H1 (cell line): ENCODE results near the gene MLEC. TPM values are rescaled to one million over a fixed set of nuclear protein-coding genes. Genes with fewer than 3 reads are reported as not detected.

Experiments used
- CTCF ChIA-PET: fragments of 300-600 bp; sonication (Branson Sonifier 250); formaldehyde crosslinking; loops from one replicate; lab custom pipeline; 2021; ENCODE audit not compliant: partially characterized antibody; lab: Charles Lee
- POLR2A ChIA-PET: fragments of 300-600 bp; sonication (Branson Sonifier 250); formaldehyde crosslinking; loops from one replicate; lab custom pipeline; 2021; ENCODE audit warnings: inconsistent platforms; ENCODE audit not compliant: partially characterized antibody; lab: Charles Lee
- DNase-seq, 2 experiments: peaks; one replicate each; pipeline versions ENCODE4 v3.0.0 to v3.0.0-alpha.2; 2010 to 2022; ENCODE audit warnings: low spot score in 2 of 2, low read depth in 1 of 2, mixed read lengths in 1 of 2
- FAIRE-seq: peaks from 2 replicates; lab custom pipeline; 2011; peaks lifted over from hg19 to GRCh38; lab: Jason Lieb, UNC
- H2AFZ ChIP-seq: 2 replicates; pipeline ENCODE4 v1.8.1; 2012; ENCODE audit warnings: low read length, inconsistent platforms
- H2AK5ac ChIP-seq: 2 replicates; pipeline ENCODE4 v1.6.1; 2013; ENCODE audit warnings: low read depth, low read length
- H2BK120ac ChIP-seq: replicated peaks from 2 replicates; pipeline ENCODE3; 2013; ENCODE audit warnings: low read depth, low read length, inconsistent platforms
- H2BK12ac ChIP-seq: 2 replicates; pipeline ENCODE4 v1.6.1; 2013; ENCODE audit warnings: low read depth, low read length
- H2BK15ac ChIP-seq: 2 replicates; pipeline ENCODE4 v1.6.1; 2013; ENCODE audit warnings: low read length
- H2BK20ac ChIP-seq: 2 replicates; pipeline ENCODE4 v1.6.1; 2013; ENCODE audit warnings: low read length
- H2BK5ac ChIP-seq: 2 replicates; pipeline ENCODE4 v1.6.1; 2013; ENCODE audit warnings: low read depth, low read length
- H3K14ac ChIP-seq: 2 replicates; pipeline ENCODE4 v1.6.1; 2013; ENCODE audit warnings: inconsistent platforms; ENCODE audit not compliant: insufficient read length
- H3K18ac ChIP-seq: 2 replicates; pipeline ENCODE4 v1.6.1; 2013; ENCODE audit warnings: low read length; ENCODE audit errors: extremely low read depth
- H3K23ac ChIP-seq: 2 replicates; pipeline ENCODE4 v1.6.1; 2013; ENCODE audit warnings: inconsistent platforms; ENCODE audit not compliant: insufficient read length
- H3K23me2 ChIP-seq: 2 replicates; pipeline ENCODE4 v1.6.1; 2013; ENCODE audit warnings: low read depth, low read length
- H3K27ac ChIP-seq: 2 replicates; pipeline ENCODE4 v1.6.1; 2011; ENCODE audit warnings: low read depth, low read length, inconsistent platforms
- H3K27me3 ChIP-seq, 4 experiments: replicated peaks in 1 of 4; 1 replicate in 1 of 4; 2 replicates in 3 of 4; pipeline versions ENCODE4 v1.6.1 to v1.8.1; 2011 to 2013; ENCODE audit warnings: low read length in 3 of 4, mild to moderate bottlenecking in 3 of 4, inconsistent platforms in 2 of 4, mixed read lengths in 2 of 4, moderate library complexity in 1 of 4; ENCODE audit not compliant: control insufficient read depth in 3 of 4, insufficient read depth in 3 of 4; ENCODE audit errors: extremely low read depth in 1 of 4
- H3K36me3 ChIP-seq, 4 experiments: 2 replicates each; pipeline versions ENCODE4 v1.6.1 to v1.8.1; 2011 to 2013; ENCODE audit warnings: mild to moderate bottlenecking in 4 of 4, low read length in 3 of 4, moderate library complexity in 2 of 4, control low read depth in 1 of 4, inconsistent platforms in 1 of 4; ENCODE audit not compliant: insufficient read depth in 4 of 4, control insufficient read depth in 2 of 4
- H3K4ac ChIP-seq: replicated peaks from 2 replicates; pipeline ENCODE3; 2013; ENCODE audit warnings: low read length, low read depth, mixed read lengths, inconsistent platforms; ENCODE audit not compliant: insufficient read length
- H3K4me1 ChIP-seq, 4 experiments: replicated peaks in 1 of 4; 1 replicate in 1 of 4; 2 replicates in 3 of 4; pipeline versions ENCODE4 v1.6.1 to v1.8.1; 2011 to 2013; ENCODE audit warnings: low read length in 3 of 4, inconsistent platforms in 2 of 4, mixed read lengths in 1 of 4; ENCODE audit not compliant: insufficient read depth in 4 of 4, control insufficient read depth in 3 of 4
- H3K4me2 ChIP-seq, 2 experiments: 2 replicates each; pipeline versions ENCODE4 v1.6.1 to v1.8.1; 2011 to 2013; ENCODE audit warnings: low read depth in 2 of 2, low read length in 2 of 2, control low read depth in 1 of 2, inconsistent platforms in 1 of 2, mild to moderate bottlenecking in 1 of 2; ENCODE audit not compliant: insufficient read depth in 1 of 2
- H3K4me3 ChIP-seq, 4 experiments: fragments of 200-600, 300-600 bp in 1 of 4; sonication (generic), shearing (Covaris generic), sonication (Bioruptor Twin) in 1 of 4; 2 replicates each; pipeline versions ENCODE4 v1.5.1 to v1.8.1; 2011 to 2016; ENCODE audit warnings: low read length in 4 of 4, low read depth in 3 of 4, control low read depth in 2 of 4, inconsistent platforms in 2 of 4, mild to moderate bottlenecking in 2 of 4, mixed read lengths in 1 of 4, moderate library complexity in 1 of 4; ENCODE audit not compliant: insufficient read depth in 2 of 4; ENCODE audit errors: extremely low read depth in 1 of 4
- H3K56ac ChIP-seq: replicated peaks from 2 replicates; pipeline ENCODE3; 2013; ENCODE audit warnings: low read depth, mild to moderate bottlenecking, mixed read lengths, low read length, inconsistent platforms; ENCODE audit not compliant: insufficient read length
- H3K79me1 ChIP-seq: 2 replicates; pipeline ENCODE4 v1.6.1; 2013; ENCODE audit warnings: low read depth, low read length, control low read depth
- H3K79me2 ChIP-seq, 2 experiments: 2 replicates each; pipeline versions ENCODE4 v1.6.1 to v1.8.1; 2012 to 2013; ENCODE audit warnings: low read length in 2 of 2, mild to moderate bottlenecking in 2 of 2, inconsistent platforms in 1 of 2; ENCODE audit not compliant: insufficient read depth in 2 of 2, control insufficient read depth in 1 of 2
- H3K9ac ChIP-seq, 4 experiments: replicated peaks in 1 of 4; 1 replicate in 1 of 4; 2 replicates in 3 of 4; pipeline versions ENCODE4 v1.6.1 to v1.8.1; 2011 to 2013; ENCODE audit warnings: low read depth in 3 of 4, low read length in 3 of 4, control low read depth in 2 of 4, mild to moderate bottlenecking in 2 of 4, moderate library complexity in 2 of 4, inconsistent platforms in 1 of 4; ENCODE audit errors: extremely low read depth in 1 of 4
- H3K9me3 ChIP-seq, 2 experiments: 2 replicates each; pipeline versions ENCODE4 v1.6.1 to v1.8.1; 2012 to 2013; ENCODE audit warnings: mild to moderate bottlenecking in 2 of 2, moderate library complexity in 2 of 2, control low read depth in 1 of 2, inconsistent platforms in 1 of 2, low read depth in 1 of 2, low read length in 1 of 2, mixed read lengths in 1 of 2; ENCODE audit not compliant: insufficient read depth in 2 of 2
- H4K20me1 ChIP-seq, 2 experiments: replicated peaks in 1 of 2; 2 replicates each; pipeline versions ENCODE3 to v1.8.1; 2011 to 2013; ENCODE audit warnings: inconsistent platforms in 2 of 2, low read length in 2 of 2, mild to moderate bottlenecking in 1 of 2; ENCODE audit not compliant: insufficient read depth in 2 of 2, control insufficient read depth in 1 of 2
- H4K5ac ChIP-seq: 2 replicates; pipeline ENCODE4 v1.6.1; 2013; ENCODE audit warnings: low read length, low read depth, mixed read lengths, inconsistent platforms; ENCODE audit not compliant: insufficient read length
- H4K8ac ChIP-seq: 2 replicates; pipeline ENCODE4 v1.8.0; 2013; ENCODE audit warnings: mild to moderate bottlenecking, moderate library complexity, low read length, inconsistent platforms; ENCODE audit not compliant: insufficient read depth; ENCODE audit errors: extremely low read depth
- H4K91ac ChIP-seq: replicated peaks from 2 replicates; pipeline ENCODE3; 2013; ENCODE audit warnings: low read length, mixed read lengths, inconsistent platforms; ENCODE audit not compliant: insufficient read length
- MAFK ChIP-seq: IDR thresholded peaks from 2 replicates; pipeline ENCODE4 v1.6.1; 2012; ENCODE audit warnings: low read depth, mild to moderate bottlenecking, improper control_type of control experiment, low read length
- POLR2AphosphoS5 ChIP-seq: IDR thresholded peaks from 2 replicates; pipeline ENCODE4 v1.6.1; 2011; ENCODE audit warnings: low read depth, low read length
- POU5F1 ChIP-seq: IDR thresholded peaks from 2 replicates; pipeline ENCODE4 v1.6.1; 2011; ENCODE audit warnings: low read depth, mild to moderate bottlenecking, low read length, moderate library complexity
- RBBP5 ChIP-seq: IDR thresholded peaks from 2 replicates; pipeline ENCODE4 v1.7.1; 2012; ENCODE audit warnings: low read depth, mild to moderate bottlenecking, inconsistent platforms, low read length, moderate library complexity, borderline replicate concordance
- RXRA ChIP-seq: IDR thresholded peaks from 2 replicates; pipeline ENCODE4 v1.6.1; 2011; ENCODE audit warnings: low read depth, mild to moderate bottlenecking, low read length, moderate library complexity; ENCODE audit not compliant: insufficient read depth
- SAP30 ChIP-seq: fragments of 300-600 bp; sonication (generic); IDR thresholded peaks from 2 replicates; pipeline ENCODE4 v1.7.1; 2012; ENCODE audit warnings: low read length, moderate library complexity, mild to moderate bottlenecking, inconsistent platforms; ENCODE audit not compliant: insufficient read depth, insufficient replicate concordance
- SP2 ChIP-seq: IDR thresholded peaks from 2 replicates; pipeline ENCODE4 v1.6.1; 2012; ENCODE audit warnings: mild to moderate bottlenecking, low read length, inconsistent platforms
- SP4 ChIP-seq: IDR thresholded peaks from 2 replicates; pipeline ENCODE4 v1.6.1; 2012; ENCODE audit warnings: low read length, inconsistent platforms
- TBP ChIP-seq: IDR thresholded peaks from 2 replicates; pipeline ENCODE4 v1.6.1; 2011; ENCODE audit warnings: low read depth, low read length, improper control_type of control experiment
- WGBS, 2 experiments: shearing (Covaris generic) in 1 of 2; methylation state at CpG; one replicate each; pipeline versions ENCODE4 v1.1.6 to v1.1.7; 2013 to 2015; ENCODE audit warnings: low lambda C conversion rate in 2 of 2, mixed read lengths in 2 of 2, inconsistent platforms in 1 of 2, low coverage in 1 of 2, missing lambda C conversion rate in 1 of 2; ENCODE audit not compliant: insufficient replicate concordance in 2 of 2, insufficient coverage in 1 of 2, insufficient read length in 1 of 2; ENCODE audit errors: extremely low coverage in 1 of 2, missing lambda C conversion rate in 1 of 2; 5-methylcytosine and 5-hydroxymethylcytosine counted together
- polyA plus RNA-seq, 7 experiments: library from polyadenylated mRNA; depleted of rRNA in 3 of 7; stranded (reverse) in 5 of 7; unstranded in 2 of 7; fragments of >200 nt in 5 of 7; fragments of 200-250 nt in 2 of 7; gene quantifications; 1 replicate in 5 of 7; 2 replicates in 1 of 7; 4 replicates in 1 of 7; pipeline versions ENCODE4 v1.2.1 to v1.2.3, GENCODE V29; 2011 to 2013; ENCODE audit warnings: missing spikeins in 2 of 7, mixed read lengths in 2 of 7
- total RNA-seq: library from RNA; stranded (reverse); fragmentation: NEBNext Ultra II Directional; extraction: Animal tissue kit (Norgen Biotek cat#: 25700); gene quantifications from 2 replicates; pipeline ENCODE4 v1.2.1, GENCODE V29; 2021
- TF ChIP-seq, protein P1 (sequence below): IDR thresholded peaks from 2 replicates; pipeline ENCODE4 v1.6.1; 2012; ENCODE audit warnings: inconsistent platforms
- TF ChIP-seq, protein P2 (sequence below), 3 experiments: IDR thresholded peaks; 1 replicate in 2 of 3; 2 replicates in 1 of 3; pipeline versions ENCODE4 v1.5.1 to v1.6.1; 2011; ENCODE audit warnings: low read length in 3 of 3, mild to moderate bottlenecking in 3 of 3, inconsistent platforms in 2 of 3, low read depth in 1 of 3, moderate library complexity in 1 of 3; ENCODE audit not compliant: insufficient read depth in 1 of 3; ENCODE audit errors: control extremely low read depth in 1 of 3

The MLEC gene
- total and polyA plus RNA-seq, 2 of the 8 experiments (the other 6 are each of a cell fraction or from before 2014, with no cell fraction given) = 37.1 to 260 TPM

DNA sequence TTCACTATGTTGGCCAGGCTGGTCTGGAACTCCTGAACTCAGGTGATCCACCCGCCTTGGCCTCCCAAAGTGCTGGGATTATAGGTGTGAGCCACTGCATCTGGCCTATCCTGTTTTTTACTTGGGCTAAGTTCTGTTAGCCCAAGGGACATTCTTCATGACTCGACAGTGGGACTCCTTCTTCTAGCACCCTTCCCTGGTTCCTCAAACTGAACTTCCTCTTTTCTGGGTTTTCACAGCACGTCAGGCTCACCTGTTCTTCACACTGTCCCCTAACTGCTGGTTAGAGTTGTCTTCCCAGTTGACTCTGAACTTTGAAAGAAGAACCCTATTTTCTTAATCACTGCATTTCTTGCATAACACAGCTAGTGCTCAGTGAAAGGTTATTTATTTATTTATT is 24.1 kb upstream of the MLEC start:
- DNase-seq (no peak), FAIRE-seq (no peak)
- Histone ChIP-seq H3K4me1 (peaks cover 0 to 2% (median under 1%) of the 10 kb centered on the region in 4 experiments; a peak in 1 of 7 replicates), H4K20me1 (peaks cover 0 to 2% of the 10 kb centered on the region in 2 experiments), H3K79me2 (no peaks in the 10 kb centered on the region), H3K4me2 (no peak overlapping the region), H2BK20ac (no peak overlapping the region), H3K27me3 (no peaks in the 10 kb centered on the region), H2BK15ac (no peak overlapping the region), H3K56ac (no peak overlapping the region), H3K23me2 (peaks cover 4% of the 10 kb centered on the region; the same call in 1 of the 2 replicates), H3K9ac (no peak overlapping the region), H3K4ac (no peak overlapping the region), H3K4me3 (no peak overlapping the region), H4K5ac (no peak overlapping the region), H2BK12ac (no peak overlapping the region), H4K8ac (no peak overlapping the region), H2BK5ac (no peak overlapping the region), H2BK120ac (no peak overlapping the region), H3K9me3 (no peaks in the 10 kb centered on the region), H3K79me1 (no peaks in the 10 kb centered on the region), H3K23ac (no peak overlapping the region), H3K14ac (no peak overlapping the region), H4K91ac (no peak overlapping the region), H3K27ac (no peak overlapping the region), H2AK5ac (no peak overlapping the region), H3K18ac (no peak overlapping the region), H2AFZ (no peak overlapping the region), H3K36me3 (no peaks in the 10 kb centered on the region)
- 91% methylated on average over 3 of the region's 3 CpGs; no CpG with 5 or more reads in 1 of the 2 experiments for WGBS, 2 experiments
- TF ChIP-seq SP2 (no peak), SP4 (no peak), RXRA (no peak), POLR2AphosphoS5 (no peak), MAFK (no peak), SAP30 (no peak), RBBP5 (no peak), POU5F1 (no peak), TBP (no peak)
- TF ChIP-seq, protein P1, sequence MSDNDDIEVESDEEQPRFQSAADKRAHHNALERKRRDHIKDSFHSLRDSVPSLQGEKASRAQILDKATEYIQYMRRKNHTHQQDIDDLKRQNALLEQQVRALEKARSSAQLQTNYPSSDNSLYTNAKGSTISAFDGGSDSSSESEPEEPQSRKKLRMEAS = no peak
- TF ChIP-seq, protein P2, sequence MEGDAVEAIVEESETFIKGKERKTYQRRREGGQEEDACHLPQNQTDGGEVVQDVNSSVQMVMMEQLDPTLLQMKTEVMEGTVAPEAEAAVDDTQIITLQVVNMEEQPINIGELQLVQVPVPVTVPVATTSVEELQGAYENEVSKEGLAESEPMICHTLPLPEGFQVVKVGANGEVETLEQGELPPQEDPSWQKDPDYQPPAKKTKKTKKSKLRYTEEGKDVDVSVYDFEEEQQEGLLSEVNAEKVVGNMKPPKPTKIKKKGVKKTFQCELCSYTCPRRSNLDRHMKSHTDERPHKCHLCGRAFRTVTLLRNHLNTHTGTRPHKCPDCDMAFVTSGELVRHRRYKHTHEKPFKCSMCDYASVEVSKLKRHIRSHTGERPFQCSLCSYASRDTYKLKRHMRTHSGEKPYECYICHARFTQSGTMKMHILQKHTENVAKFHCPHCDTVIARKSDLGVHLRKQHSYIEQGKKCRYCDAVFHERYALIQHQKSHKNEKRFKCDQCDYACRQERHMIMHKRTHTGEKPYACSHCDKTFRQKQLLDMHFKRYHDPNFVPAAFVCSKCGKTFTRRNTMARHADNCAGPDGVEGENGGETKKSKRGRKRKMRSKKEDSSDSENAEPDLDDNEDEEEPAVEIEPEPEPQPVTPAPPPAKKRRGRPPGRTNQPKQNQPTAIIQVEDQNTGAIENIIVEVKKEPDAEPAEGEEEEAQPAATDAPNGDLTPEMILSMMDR (IDR thresholded peaks at IDR 0.05; ENCODE audit: control extremely low read depth in 1 of 3, insufficient read depth in 1 of 3, low read depth in 1 of 3, low read length in 3 of 3) = no peak
- ChIA-PET POLR2A (no interaction called here), CTCF (interaction anchor here (3.1 kb wide), 1 partner anchor 15 kb away, joined by 41 read pairs; no protein-coding TSS in a partner anchor)
